WI38 (cell line): ENCODE data around the gene KDM2B.
"Not testable (repeated sequence)": the region's sequence is repeated elsewhere in the genome, so short reads cannot be mapped to it uniquely, and the experiment has no call there.

Experiments
- H3K4me3 ChIP-seq: 2 replicates; pipeline ENCODE4 v1.5.1; 2011; ENCODE audit warnings: low read depth, mild to moderate bottlenecking, control low read depth, low read length
- CTCF ChIP-seq: IDR thresholded peaks from 2 replicates; pipeline ENCODE4 v1.5.1; 2012; ENCODE audit warnings: low read depth, mild to moderate bottlenecking, control low read depth, low read length

Gene KDM2B

GRCh38 chr12:121391619-121392324, 189.1 kb downstream of the KDM2B start:
- no peak for TF ChIP-seq CTCF
- no peak overlapping the region for H3K4me3 ChIP-seq

- no peak for TF ChIP-seq CTCF
- H3K4me3 ChIP-seq = no peak overlapping the region
Measured at GRCh38 chr12:121390856-121391255, 190.0 kb downstream of the KDM2B start.

- no peak for TF ChIP-seq CTCF
- no peak overlapping the region for H3K4me3 ChIP-seq
Measured at GRCh38 chr12:121388421-121388981, 192.3 kb downstream of the KDM2B start.

- not testable (repeated sequence) for H3K4me3 ChIP-seq
Measured at GRCh38 chr12:121384891-121385290, 195.9 kb downstream of the KDM2B start.

GRCh38 chr12:121383601-121384021, 197.2 kb downstream of the KDM2B start:
- H3K4me3 ChIP-seq = no peak overlapping the region
- no peak for TF ChIP-seq CTCF

GRCh38 chr12:121379945-121380344, 200.9 kb downstream of the KDM2B start:
- no peak for TF ChIP-seq CTCF
- no peak overlapping the region for H3K4me3 ChIP-seq
